Gastroesophageal sphincter (tissue), 3 donors: ENCODE measurements around the gene EPHB1.

Experiments used
- EP300 ChIP-seq: sonication (generic); formaldehyde crosslinking; IDR thresholded peaks from one replicate; pipeline ENCODE4 v1.6.1; 2017; ENCODE audit warnings: antibody characterized with exemption, mild to moderate bottlenecking
- TF ChIP-seq, protein P1 (sequence below), 4 experiments: fragments of 200-600 bp in 2 of 4; fragments of 450-650 bp in 2 of 4; sonication (generic) in 1 of 4; IDR thresholded peaks; one replicate each; pipeline ENCODE4 v1.5.1; 2017 to 2019; ENCODE audit warnings: antibody characterized with exemption in 4 of 4, mild to moderate bottlenecking in 2 of 4, moderate library complexity in 2 of 4

GRCh38 chr3:134798681-134799311 lies 3.7 kb downstream of the EPHB1 start:
- TF ChIP-seq, protein P1, sequence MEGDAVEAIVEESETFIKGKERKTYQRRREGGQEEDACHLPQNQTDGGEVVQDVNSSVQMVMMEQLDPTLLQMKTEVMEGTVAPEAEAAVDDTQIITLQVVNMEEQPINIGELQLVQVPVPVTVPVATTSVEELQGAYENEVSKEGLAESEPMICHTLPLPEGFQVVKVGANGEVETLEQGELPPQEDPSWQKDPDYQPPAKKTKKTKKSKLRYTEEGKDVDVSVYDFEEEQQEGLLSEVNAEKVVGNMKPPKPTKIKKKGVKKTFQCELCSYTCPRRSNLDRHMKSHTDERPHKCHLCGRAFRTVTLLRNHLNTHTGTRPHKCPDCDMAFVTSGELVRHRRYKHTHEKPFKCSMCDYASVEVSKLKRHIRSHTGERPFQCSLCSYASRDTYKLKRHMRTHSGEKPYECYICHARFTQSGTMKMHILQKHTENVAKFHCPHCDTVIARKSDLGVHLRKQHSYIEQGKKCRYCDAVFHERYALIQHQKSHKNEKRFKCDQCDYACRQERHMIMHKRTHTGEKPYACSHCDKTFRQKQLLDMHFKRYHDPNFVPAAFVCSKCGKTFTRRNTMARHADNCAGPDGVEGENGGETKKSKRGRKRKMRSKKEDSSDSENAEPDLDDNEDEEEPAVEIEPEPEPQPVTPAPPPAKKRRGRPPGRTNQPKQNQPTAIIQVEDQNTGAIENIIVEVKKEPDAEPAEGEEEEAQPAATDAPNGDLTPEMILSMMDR (IDR thresholded peaks at IDR 0.05) = no peak
- TF ChIP-seq EP300 = no peak
